Measurements from ENCODE around the gene EFEMP2.

EFEMP2 gene

DNA sequence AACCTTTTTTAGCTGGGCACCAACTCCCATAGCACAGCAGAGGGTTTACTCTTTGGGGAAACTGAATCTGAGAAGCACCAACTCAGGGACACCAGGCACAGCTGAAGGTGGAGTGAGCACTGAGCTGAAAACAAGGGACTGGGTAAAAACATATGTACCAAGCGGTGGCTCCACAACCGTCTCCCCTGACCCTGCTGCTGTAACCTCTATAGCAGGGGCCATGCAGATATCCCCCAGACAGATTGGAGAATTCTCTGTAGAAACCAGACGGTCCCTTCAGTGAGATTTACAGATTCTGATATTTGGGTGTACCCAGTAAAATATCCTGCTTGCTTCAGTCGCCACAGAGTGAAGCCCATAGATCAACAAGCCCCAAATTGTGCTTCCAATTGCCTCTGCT lies 43.1 kb downstream of the EFEMP2 start:
- DNase-seq (ENCODE audit: low read depth in 2 of 2): no peak
- no peak overlapping the region for H3K4me3 ChIP-seq (replicated peaks in 1 of 2; ENCODE audit: low read depth in 2 of 2, low read length in 2 of 2)
- TF ChIP-seq CTCF (IDR thresholded peaks at IDR 0.05; ENCODE audit: low read depth, low read length): no peak

DNA sequence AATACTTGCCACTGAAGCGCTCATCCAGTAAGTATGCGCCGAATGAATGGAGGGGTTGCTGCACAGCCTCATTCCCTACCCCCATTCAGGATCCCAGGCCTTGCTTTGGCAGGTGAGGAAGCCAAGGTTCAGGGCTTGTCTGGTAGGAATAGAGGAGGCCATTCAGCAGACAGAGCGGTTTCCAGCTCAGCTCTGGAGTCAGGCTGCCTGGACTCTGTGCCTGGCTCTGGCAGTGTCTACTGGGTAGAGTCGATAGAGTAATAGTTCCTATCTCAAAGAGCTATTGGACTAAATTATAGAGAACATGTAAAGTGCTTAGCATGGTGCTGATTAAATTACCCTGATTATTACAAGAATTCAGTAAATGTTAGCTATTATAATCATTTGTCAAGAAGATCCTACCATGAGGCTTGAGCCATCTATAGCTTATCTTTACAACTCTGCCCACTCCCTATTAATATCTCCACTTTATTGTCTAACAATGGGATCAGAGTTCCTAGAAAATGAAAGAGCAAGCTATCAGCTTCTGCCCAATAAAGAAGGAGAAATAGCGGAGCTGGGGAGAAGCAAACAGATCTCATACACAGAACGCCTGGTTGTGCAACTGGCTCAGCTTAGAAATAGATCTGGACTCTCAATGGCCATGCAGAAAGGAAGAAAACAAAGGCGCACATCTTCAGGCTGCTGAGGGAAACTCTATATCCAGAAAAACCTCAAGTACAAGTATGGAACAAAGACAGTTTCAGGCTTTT lies 45.4 kb downstream of the EFEMP2 start:
- TF ChIP-seq CTCF (IDR thresholded peaks at IDR 0.05; ENCODE audit: low read depth, low read length): no peak
- H3K4me3 ChIP-seq (replicated peaks in 1 of 2; ENCODE audit: low read depth in 2 of 2, low read length in 2 of 2): no peak overlapping the region
- DNase-seq (ENCODE audit: low read depth in 2 of 2): no peak

GRCh38 chr11:65822776-65823528 lies 49.6 kb downstream of the EFEMP2 start:
- H3K4me3 ChIP-seq (replicated peaks in 1 of 2; ENCODE audit: low read depth in 2 of 2, low read length in 2 of 2): no peak overlapping the region
- DNase-seq (ENCODE audit: low read depth in 2 of 2): no peak
- no peak for TF ChIP-seq CTCF (IDR thresholded peaks at IDR 0.05; ENCODE audit: low read depth, low read length)

GRCh38 chr11:65821107-65821506 lies 51.5 kb downstream of the EFEMP2 start:
- H3K4me3 ChIP-seq (replicated peaks in 1 of 2; ENCODE audit: low read depth in 2 of 2, low read length in 2 of 2): no peak overlapping the region
- no peak for DNase-seq (ENCODE audit: low read depth in 2 of 2)
- TF ChIP-seq CTCF (IDR thresholded peaks at IDR 0.05; ENCODE audit: low read depth, low read length): no peak

DNA sequence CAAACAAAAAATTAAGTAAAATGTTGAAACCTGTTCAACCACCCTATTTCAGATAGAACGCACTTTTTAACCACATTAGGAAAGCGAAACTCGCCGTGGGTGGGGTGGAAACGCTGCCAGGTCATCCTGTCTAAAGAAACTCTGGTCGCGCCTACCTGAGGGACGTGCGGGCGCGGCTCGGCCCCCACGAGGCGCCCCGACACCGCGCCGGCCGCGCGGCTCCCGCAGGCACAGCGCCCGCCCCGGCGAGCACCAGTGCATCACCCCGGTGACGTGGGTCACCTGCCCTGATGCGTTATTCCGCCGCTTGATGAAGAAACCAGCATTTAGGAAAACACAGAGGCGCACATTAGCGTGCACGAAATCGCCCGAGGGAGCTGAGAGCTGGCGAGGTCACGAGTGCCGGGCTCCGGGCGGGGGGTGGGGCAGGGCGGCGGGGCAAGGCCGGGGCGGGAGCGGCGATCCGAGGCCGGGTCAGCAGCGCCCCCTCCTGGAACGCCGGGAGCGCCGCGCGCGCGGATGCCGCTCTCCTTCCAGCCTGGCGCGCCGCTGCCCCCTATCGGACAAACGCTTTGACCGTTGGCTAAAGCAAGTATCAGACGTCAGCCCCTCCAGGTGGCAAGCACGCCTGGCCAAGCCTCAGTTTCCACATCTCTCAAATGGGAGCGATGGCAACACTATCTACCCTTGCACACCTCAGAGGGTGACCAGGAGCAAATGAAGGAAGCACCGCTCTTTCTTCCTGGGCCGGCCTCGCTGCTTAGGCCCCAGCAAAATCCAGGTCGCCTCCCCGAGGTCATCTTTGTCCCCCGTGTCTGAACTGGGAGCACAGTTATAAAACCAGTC lies 54.5 kb downstream of the EFEMP2 start:
- peak overlapping the region; percentile 51 to 68 for H3K4me3 ChIP-seq (replicated peaks in 1 of 2; ENCODE audit: low read depth in 2 of 2, low read length in 2 of 2)
- peak; percentile 89 for TF ChIP-seq CTCF (IDR thresholded peaks at IDR 0.05; ENCODE audit: low read depth, low read length)

DNA sequence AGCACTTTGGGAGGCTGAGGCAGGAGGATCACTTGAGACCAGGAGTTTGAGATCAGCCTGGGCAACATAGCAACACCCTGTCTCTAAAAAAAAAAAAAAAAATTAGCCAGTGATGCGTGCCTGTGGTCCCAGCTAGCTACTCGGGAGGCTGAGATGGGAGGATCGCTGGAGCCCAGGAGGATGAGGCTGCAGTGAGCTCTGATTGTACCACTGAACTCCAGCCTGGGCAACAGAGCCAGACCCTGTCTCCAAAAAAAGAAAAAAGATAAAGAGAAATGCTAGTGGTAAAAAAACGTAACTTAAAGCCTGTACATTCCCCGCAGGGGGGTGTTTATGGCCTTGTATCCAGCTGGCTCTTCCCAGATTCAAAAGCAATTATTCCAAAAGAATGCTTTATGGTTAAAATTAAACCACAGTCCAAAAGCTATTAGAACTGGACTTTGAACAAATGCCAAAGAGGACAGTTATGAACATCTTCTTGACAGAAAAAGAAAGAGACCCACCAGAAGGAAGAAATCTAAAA lies 55.2 kb downstream of the EFEMP2 start:
- TF ChIP-seq CTCF (IDR thresholded peaks at IDR 0.05; ENCODE audit: low read depth, low read length): no peak
- peak overlapping the region; percentile 51 to 68 for H3K4me3 ChIP-seq (replicated peaks in 1 of 2; ENCODE audit: low read depth in 2 of 2, low read length in 2 of 2)
- DNase-seq (ENCODE audit: low read depth in 2 of 2): peak in 1 of 2 donors; percentile 16

More for the DNA sequence above, 54.5 kb downstream of the EFEMP2 start:
- DNase-seq (ENCODE audit: low read depth in 2 of 2): peak; percentile 88 to 92

All from cardiac fibroblast (primary cell).